NCI-H2196 (cell line): Measurements from ENCODE around the gene ARHGAP26.
"Not testable (repeated sequence)": the region's sequence is repeated elsewhere in the genome, so short reads cannot be mapped to it uniquely, and the experiment has no call there.

Experiments used
- DNase-seq: peaks from one replicate; lab custom pipeline; 2025; ENCODE audit not compliant: unreplicated experiment; lab: John Stamatoyannopoulos, UW

The ARHGAP26 gene

DNA sequence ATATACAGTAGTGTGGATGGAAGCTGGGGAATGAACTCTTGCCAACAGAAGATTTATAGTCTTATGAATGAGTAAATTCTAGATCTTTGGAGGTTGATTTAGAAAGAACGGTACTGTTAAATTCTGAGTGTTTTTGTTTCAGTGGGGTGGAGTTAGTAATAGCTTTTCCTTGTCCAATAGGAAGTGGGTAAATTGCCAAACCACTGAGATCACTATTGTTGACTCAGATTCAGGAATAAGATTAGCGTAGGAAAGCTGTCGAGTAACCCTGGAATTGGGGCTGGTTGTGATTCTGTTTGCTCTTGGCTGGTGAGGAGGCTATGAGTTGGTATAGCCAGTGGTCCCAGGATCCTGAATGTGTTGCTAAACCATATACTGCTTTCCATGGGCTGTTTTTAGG lies 155.6 kb downstream of the ARHGAP26 start:
- DNase-seq: no peak

DNA sequence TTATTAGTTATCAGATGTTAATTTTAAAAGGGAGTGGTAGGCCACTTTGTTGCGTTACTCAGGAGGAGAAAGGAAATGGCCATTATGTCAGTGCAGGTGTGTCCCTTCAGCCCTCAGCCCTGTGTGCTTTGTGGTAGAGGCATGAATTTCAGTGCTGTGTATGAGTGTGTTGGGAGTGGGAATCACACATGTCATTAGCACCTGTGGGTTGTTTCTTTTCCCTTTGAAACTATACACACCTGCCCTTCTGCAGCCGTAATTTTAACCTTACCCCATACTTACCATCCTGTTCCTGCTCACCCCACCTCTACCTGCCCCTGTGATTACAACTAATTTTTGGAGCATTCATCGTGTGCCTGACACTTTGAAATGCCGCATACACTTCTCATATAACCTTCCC lies 156.4 kb downstream of the ARHGAP26 start:
- no peak for DNase-seq

DNA sequence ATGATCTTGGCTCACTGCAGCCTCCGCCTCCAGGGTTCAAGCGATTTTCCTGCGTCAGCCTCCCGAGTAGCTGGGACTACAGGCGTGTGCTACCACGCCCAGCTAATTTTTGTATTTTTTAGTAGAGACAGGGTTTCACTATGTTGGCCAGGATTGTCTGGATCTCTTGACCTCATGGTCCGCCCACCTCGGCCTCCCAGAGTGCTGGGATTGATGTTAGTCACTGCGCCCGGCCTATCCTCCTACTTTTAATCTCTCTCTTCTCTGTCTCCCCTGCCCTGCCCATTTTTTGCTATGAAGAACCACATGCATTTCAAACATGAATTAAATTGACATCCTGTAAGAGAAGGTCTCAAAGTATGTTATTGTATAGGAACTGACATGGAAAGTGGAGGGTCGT lies 158.8 kb downstream of the ARHGAP26 start:
- DNase-seq: not testable (repeated sequence)

DNA sequence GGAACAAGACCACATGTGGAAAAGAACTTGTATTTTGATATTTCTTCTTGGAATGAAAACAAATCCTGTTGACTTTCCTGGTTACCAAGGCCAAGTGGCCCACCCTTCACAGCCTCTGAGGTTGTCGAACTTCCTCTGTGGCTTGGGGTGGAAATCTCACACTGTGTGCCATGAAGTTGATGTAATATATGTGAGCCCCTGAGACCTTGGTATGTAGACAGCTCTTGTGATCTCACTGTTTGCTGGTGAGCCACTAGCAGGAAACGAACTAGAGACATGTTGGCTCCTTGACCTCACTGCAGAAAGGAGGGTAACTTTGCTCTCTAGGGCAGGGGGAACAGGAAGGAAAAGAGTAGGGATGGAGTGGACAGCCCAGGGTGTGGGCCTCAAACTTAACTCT lies 159.4 kb downstream of the ARHGAP26 start:
- DNase-seq: no peak

DNA sequence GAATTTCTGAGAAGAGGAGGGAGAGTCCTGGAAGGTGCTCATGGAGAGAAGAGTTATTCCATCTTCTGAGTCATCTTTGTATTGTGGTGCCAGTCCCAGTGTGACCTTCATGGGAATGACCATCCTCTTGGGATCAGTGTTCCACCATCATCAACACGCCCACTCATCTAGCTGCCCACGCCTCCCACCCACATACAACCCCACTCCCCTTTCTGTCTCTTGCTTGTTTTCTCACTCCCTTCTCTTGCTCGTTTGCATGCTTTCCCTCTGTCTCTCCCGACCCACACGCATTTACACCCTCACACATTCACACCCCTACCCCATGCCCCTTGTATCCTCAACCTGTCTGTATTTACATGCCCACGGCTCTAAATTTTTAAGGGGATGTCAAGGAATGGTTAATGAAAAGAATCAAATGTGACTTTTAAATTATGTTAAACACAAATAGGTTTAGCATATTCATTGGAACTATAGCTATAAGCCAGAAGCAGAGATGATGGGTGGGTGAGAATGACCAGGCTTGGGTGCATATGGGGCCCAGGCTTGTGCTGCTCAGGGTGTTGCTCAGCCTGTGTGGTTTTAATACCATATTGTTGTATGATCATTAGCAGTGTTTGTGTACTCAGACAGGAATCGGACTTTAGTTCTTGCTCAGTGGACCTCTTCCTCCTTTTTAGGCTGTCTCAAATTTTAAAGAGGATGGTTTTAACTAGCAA lies 160.4 kb downstream of the ARHGAP26 start:
- no peak for DNase-seq

DNA sequence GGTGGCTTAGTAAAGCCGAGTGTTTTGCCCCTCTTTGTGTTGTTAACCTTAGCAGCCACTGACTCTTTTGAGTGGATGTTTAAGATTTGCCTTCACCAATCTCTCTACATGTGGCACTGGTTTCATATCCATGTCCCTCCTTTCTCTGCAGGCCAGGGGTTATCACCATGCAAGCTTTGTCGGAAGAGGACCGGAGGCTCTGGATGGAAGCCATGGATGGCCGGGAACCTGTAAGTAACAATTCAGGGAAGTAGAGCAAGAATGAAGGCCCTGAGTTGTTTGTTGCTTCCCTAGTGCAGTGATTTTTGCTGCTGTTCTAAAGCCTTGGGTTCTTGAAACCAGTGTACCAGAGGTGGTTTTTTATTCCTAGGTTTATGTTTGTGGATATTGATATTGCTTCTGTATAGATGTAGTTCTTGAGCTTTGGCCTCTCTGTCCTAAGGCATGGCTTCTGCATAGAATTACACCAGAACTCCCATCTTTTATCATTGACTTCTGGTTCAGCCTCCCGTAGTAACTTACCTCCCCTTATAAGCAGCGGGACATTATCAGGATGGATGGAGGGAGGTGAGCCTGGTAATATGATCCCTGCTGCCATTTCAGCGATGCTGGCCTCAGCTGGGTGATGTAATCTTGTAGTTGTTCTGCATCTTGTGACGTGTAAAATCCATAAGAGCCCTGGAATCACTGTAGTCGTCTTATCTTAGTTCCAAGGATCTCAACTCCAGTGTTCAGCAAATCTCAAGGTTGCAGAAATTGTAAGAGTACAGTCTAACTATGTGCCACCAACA lies 161.9 kb downstream of the ARHGAP26 start:
- no peak for DNase-seq

DNA sequence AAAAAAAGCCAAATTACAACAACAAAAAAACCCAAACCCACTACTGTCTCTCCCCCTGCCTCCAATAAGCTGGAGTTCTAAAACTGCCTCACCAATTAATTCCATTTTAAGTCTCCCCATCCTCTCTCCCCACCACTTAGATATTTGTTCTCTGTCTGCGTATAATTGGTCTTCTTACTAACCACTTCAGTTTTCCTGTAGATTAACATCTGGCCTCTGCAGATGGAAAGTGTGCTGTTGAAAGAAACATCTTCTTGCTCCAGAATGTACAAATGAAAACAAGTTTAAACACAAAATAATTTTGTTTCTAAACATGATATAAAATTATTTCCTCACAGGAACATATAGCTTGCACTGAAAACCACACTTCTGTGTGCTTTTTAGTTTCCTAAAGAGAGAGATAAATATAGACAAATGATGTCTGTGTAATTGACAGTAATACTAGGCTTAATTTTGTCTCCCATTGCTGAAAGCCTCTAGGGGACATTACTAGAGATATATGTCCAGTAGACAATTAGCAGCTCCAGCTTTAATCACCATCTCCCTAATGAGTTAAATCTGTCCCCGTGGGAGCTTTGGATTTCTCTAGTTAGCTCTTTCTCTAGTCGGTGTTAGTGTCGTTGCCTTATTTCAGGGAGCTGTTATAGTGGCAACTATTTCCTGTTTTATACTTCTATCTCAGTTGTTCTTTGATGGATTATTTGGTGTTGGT lies 164.0 kb downstream of the ARHGAP26 start:
- no peak for DNase-seq

DNA sequence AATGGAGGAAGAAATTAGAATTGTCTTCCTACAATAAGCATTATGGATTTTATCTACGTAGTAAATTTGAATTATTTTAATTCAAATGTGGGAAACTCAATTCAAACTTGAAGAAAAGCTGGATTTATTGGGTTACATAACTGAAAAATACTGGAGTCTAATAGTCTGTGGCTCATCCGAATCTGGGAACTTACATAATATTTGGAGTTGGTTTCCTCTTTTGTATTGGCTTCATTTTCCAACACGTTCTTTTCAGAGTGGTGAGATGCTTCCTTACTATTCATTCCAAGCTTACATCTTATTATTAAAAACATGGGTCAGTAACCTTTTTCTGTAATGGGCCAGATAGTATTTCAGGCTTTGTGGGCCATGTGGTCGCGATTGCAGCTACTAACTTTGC lies 164.8 kb downstream of the ARHGAP26 start:
- no peak for DNase-seq

DNA sequence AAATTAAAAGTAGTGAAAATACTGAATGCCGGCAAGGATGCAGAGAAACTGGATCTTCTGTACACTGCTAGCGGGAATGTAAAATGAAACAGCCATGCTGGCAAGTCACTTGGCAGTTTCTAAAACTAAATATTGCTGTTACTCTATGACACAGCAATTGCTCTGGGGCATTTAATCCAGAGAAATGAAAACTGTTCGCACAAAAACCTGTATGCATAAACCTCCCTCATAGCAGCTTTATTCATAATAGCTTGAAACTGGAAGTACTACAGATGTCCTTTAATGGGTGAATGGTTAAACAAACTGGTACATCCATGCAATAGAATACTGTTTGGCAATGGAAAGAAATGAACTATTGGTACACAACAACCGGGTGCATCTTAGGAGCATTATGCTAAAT lies 167.2 kb downstream of the ARHGAP26 start:
- DNase-seq: no peak

DNA sequence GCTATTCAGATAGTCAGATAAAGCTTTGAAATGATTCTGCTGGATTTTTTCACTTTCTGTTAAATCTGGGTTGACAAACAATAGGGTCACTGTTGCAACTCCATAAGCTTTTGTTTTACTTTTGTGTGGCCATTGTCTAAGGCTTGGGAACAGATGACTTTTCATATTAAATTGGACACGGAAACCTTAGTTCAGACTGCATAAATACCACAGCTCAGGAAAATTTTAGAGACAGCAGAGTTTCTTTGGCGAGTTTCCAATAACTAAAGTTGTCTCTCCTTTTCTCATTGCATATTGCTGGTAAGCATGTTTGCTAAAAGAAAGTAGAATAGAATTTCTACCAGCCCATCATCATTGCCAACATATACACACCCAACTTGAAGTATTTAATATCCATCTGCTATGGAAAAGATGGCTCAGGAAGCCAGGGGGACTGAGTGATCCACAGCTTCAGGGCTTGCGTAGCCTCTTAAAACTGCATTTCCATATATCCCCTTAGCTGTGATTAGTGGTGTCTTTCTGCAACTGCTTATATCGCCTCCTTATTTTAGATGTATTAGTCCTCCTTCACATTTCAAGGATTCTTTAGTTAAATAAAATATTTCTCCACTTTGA lies 168.2 kb downstream of the ARHGAP26 start:
- DNase-seq: no peak

DNA sequence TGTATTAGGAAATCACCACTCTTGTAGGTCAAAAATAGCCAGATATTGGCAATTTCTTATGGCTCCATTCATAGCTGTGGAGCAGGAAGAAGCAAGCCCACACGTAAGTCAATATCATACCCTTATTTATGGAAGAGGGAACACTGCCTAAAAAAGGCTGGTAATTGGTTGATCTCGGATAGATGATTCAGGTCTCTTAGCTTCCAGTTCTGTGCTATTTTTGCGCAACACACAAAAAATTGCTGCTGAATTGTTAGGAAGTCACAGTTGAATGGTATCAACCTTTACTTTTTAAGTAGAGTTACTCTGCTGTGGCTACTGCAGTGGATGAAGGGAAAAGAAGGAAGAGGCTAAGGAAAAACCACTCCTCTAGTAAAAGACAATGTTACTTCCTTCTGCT lies 168.8 kb downstream of the ARHGAP26 start:
- DNase-seq: no peak

DNA sequence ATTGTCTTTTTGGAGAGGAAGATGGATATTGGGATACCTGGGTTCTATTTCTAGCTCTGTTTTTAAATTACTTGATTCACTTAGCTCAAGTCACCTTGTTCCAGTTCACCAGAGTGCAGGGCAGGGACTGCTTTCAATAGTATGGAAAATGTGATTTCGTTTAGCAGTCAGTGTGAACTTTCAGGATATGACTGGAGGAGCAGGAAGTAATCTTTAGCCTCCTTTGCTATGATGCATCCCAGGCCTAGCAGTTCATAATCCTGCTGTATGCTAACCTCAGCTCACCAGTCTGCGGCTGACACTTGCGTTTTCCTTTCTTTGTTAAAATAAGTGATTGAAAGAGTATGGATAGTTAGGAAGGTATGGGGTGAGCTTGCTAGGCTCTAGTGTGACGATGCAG lies 169.7 kb downstream of the ARHGAP26 start:
- no peak for DNase-seq

DNA sequence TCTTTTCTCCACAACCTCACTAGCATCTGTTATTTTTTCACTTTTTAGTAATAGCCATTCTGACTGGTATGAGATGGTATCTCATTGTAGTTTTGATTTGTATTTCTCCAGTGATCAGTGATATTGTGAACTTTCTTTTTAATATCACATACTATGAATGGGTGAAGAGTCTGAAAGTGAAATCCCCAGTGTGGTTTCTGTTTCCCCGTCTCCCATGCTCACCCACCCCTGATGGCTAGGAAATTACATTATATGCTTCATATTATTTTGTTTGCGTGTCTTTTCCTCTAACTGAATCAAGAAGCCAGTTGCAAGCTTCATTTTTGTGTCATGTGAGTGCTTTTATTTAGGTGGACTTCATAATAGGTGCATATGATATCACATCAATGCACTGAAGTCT lies 171.1 kb downstream of the ARHGAP26 start:
- DNase-seq: no peak

DNA sequence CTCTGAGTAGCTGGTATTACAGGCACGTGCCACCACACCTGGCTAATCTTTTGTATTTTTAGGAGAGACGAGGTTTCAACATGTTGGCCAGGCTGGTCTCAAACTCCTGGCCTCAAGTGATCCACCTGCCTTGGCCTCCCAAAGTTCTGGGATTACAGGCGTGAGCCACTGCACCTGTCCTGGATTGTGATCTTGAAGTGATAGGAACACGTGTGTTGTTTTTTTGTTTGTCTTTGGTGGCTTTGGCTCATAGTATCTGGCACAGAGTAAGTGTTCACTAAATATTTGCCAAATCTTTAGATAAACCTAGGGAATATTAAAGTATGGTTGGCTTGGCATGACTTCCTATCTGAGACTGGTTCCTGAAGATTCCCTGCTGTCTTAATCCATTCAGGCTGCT lies 172.7 kb downstream of the ARHGAP26 start:
- no peak for DNase-seq

DNA sequence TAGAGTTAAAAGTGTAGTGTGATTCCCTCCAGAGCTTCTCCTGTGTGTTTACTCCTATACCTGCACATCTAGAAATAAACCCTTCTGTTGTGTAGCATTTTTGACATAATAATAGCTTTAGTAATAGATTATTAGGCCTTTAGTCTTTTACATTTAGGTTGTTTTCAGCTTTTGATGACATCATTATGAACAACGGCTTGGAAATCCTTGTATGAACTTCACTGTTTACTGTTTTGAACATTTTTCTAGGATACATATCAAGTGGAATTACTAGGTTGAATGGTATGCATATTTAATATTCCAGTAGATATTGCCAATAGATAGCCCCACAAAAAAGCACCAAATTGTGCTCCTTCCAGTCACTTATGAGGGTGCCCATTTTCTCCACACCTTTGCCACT lies 174.0 kb downstream of the ARHGAP26 start:
- DNase-seq: no peak

DNA sequence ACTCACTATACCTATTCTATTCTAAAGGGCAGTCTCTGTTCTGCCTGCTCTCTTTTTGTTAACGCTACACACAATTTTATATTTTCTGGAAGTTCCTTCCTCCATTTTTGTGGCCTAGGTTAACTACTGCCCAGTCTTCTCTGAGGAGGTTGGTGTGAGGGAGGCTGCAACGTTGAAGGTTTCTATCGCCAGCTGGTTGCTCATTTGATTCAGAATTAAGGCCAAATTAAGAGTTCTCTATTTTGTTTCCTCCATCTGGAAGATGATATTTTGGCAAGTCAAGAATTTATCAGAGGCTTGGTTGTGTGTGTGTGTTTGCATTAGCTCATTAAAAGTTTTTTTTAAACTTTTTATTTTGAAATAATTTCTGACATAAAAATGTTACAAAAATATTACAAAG lies 175.1 kb downstream of the ARHGAP26 start:
- no peak for DNase-seq

DNA sequence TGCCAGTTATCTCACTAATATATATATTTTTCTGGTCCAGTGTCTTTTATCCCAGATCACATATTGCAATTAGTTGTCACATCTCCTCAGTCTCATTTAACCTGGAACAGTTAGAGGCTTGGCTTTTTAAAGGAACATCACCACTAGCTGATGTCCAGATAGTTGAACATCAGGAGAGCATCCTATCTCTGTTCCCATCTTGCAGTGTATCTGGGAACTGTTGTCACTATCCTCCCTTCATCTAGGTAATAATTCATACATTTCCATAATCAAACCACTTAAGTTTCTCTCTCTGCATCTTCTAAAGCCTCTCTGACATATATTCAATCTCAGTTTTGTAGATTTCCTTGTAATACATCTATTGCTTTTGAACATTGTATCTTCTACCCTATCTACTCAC lies 175.7 kb downstream of the ARHGAP26 start:
- DNase-seq: no peak

DNA sequence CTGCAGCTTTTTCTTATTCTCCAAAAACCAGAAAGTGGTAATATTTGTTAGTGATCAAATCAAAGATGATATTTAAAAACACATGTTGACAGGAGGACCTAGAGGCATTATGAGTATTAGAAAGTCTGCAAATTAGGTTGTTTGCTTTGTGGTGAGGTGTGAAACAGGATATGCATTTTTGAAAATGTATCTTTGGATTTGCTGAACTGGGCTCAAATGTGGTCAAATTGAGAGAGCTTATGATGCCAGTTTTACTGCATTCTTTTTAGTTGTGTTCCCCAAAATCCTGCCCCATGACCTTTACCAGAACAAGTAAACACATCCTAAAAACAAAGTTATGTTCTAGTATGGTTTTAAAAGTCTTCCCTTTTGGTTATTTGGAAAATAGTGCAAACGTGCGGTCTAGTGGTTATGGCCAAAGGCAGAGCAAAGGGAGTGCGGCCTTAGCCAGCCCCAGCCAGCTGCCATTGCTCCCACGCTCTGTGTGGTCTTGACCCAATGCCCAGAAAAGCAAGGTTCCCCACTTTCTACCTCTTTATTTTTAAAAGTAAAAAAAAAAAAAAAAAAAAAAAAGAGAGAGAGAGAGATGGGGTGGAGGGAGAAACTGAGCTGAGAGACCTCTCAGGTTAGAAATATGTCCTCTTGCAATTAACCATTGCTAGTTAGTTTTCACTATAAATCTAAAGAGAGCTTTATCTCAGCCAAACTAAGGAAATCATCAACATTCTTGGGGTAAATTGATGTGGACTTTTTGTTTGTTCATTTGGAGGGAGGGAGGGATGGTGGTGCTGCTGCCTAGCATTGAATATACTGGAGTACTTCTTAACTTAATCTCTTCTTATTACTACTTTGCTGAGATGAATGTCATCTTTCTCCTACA lies 176.6 kb downstream of the ARHGAP26 start:
- DNase-seq: no peak

DNA sequence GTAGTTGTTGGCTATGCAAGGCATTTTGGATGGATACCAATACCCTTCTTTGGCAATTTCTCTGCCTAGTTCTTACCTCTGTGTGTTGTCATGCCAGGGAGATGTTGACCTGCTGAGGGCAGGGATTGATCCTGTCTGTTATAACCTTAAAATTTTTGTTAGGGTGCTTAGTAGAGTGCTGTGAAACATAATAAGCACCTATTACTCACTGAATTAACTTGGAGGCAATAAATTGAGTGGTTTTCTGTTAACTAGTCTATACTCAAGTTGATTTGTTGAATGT lies 177.2 kb downstream of the ARHGAP26 start:
- DNase-seq: no peak

DNA sequence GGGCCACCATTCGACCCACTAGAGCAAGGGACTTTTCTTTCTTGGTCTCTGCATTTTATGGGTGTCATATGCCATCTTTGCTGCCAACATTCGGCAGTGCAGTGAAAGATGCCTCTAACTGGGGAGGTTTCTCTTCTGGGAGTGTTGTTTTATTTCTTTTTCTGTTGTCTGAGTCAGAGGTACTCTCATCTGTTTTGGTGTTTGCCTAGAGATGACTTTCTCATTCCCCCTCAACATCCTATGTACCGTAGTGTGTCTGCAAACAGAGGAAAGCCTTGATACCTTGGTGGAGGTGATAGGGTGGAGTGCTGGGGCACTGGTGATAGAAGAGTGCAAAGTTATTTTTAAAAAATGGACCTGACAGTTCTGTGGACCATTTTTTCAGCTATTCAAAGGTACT lies 182.1 kb downstream of the ARHGAP26 start:
- no peak for DNase-seq

DNA sequence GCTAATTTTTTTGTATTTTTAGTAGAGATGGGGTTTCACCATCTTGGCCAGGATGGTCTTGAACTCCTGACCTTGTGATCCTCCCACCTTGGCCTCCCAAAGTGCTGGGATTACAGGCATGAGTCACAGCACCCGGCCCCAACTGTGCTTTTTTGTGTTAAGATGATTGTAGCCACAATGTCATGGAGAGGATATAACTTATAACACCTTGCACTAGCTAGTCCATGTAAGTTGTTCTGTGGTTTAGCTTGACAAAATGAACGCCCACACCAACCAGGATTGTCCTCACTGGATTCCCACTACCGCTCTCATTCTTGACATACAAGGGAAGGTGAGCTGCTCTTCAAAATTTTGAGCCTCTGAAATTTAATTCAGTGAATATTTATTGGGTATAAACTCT lies 182.7 kb downstream of the ARHGAP26 start:
- DNase-seq: not testable (repeated sequence)
